T-helper 22 cell (primary cell): ENCODE data around the gene RET.

Source experiments
- DNase-seq: peaks from one replicate; pipeline ENCODE4 v3.0.0-alpha.2; 2020; ENCODE audit warnings: low read depth

Gene RET

GRCh38 chr10:43076876-43077420, at the start of gene RET:
Gene RET (plus strand): TSS chr10:43077069. CDS start chr10:43077259, 190 bp downstream.
- no peak for DNase-seq

GRCh38 chr10:43027331-43027955, 49.4 kb upstream of the RET start:
- no peak for DNase-seq

GRCh38 chr10:43028143-43028542, 48.7 kb upstream of the RET start:
- DNase-seq = no peak

- DNase-seq = no peak
These were observed 47.8 kb upstream of the RET start for GRCh38 chr10:43029043-43029442.

- DNase-seq = no peak
These were observed 44.3 kb upstream of the RET start for GRCh38 chr10:43032613-43033012.

- DNase-seq = no peak
These were observed 41.1 kb upstream of the RET start for GRCh38 chr10:43035800-43036199.

- no peak for DNase-seq
These were observed 40.1 kb upstream of the RET start for GRCh38 chr10:43036481-43037428.

GRCh38 chr10:43037440-43037839, 39.4 kb upstream of the RET start:
- no peak for DNase-seq

- DNase-seq = no peak
These were observed 38.7 kb upstream of the RET start for GRCh38 chr10:43037942-43038782.

- no peak for DNase-seq
These were observed 37.9 kb upstream of the RET start for GRCh38 chr10:43038783-43039623.

- DNase-seq = no peak
These were observed 37.0 kb upstream of the RET start for GRCh38 chr10:43039624-43040481.

- no peak for DNase-seq
These were observed 36.2 kb upstream of the RET start for GRCh38 chr10:43040482-43041256.

- DNase-seq = no peak
These were observed 35.2 kb upstream of the RET start for GRCh38 chr10:43041422-43042342.

GRCh38 chr10:43042503-43043341, 34.1 kb upstream of the RET start:
- no peak for DNase-seq

GRCh38 chr10:43043342-43043772, 33.5 kb upstream of the RET start:
- DNase-seq = no peak

- DNase-seq = no peak
These were observed 33.0 kb upstream of the RET start for GRCh38 chr10:43043773-43044447.

- no peak for DNase-seq
These were observed 32.4 kb upstream of the RET start for GRCh38 chr10:43044448-43044921.
